Tibial nerve (tissue), 3 donors: ENCODE measurements around the gene TTC16.

Source experiments
- POLR2A ChIP-seq, 2 donors: fragments of 450-650 bp; IDR thresholded peaks; one replicate each; pipeline ENCODE4 v1.6.1; 2017; ENCODE audit warnings: antibody characterized with exemption in 2 of 2, mild to moderate bottlenecking in 2 of 2, moderate library complexity in 2 of 2
- TF ChIP-seq, protein P1 (sequence below), 5 experiments: fragments of 200-600 bp in 3 of 5; fragments of 450-650 bp in 2 of 5; sonication (generic) in 3 of 5; IDR thresholded peaks; one replicate each; pipeline ENCODE4 v1.5.1; 2016 to 2019; ENCODE audit warnings: antibody characterized with exemption in 5 of 5, mild to moderate bottlenecking in 3 of 5, moderate library complexity in 2 of 5

DNA sequence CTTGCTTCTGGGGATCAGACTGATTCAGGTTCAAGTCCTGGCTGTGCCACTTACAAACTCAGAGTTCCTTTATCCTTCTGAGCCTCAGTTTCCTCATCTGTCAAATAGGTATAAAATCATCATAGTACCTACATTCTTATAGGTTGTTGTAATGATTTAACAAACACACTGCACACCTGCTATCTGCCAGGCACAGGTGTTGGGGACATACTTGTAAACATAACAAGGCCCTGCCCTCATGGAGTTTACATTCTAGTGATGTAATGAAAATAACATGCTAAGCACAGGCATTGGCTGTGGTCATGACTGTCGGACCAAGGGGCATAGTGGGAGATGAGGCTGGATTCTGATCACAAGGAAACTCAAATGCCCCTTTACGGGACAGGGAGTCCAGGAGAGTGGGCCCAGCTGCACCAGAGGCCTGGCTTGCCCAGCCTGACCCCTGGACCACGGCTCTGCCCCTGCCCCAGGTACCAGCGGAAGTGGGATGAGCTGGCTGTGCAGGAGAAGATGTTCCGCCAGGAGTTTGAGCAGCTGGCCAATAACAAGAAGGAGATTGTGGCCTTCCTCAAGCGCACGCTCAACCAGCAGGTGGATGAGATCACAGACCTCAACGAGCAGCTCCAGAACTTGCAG is 6.8 kb upstream of the TTC16 start:
- TF ChIP-seq, protein P1, sequence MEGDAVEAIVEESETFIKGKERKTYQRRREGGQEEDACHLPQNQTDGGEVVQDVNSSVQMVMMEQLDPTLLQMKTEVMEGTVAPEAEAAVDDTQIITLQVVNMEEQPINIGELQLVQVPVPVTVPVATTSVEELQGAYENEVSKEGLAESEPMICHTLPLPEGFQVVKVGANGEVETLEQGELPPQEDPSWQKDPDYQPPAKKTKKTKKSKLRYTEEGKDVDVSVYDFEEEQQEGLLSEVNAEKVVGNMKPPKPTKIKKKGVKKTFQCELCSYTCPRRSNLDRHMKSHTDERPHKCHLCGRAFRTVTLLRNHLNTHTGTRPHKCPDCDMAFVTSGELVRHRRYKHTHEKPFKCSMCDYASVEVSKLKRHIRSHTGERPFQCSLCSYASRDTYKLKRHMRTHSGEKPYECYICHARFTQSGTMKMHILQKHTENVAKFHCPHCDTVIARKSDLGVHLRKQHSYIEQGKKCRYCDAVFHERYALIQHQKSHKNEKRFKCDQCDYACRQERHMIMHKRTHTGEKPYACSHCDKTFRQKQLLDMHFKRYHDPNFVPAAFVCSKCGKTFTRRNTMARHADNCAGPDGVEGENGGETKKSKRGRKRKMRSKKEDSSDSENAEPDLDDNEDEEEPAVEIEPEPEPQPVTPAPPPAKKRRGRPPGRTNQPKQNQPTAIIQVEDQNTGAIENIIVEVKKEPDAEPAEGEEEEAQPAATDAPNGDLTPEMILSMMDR (IDR thresholded peaks at IDR 0.05), result no peak
- no peak for TF ChIP-seq POLR2A (IDR thresholded peaks at IDR 0.05)
